Skeletal muscle satellite cell (primary cell): ENCODE results near the gene NIN.

ENCODE experiments used
- H3K27me3 ChIP-seq: 2 replicates; pipeline ENCODE4 v1.7.0; 2013; ENCODE audit warnings: low read length; ENCODE audit not compliant: control insufficient read depth, insufficient read depth
- H3K36me3 ChIP-seq: 2 replicates; pipeline ENCODE4 v1.7.0; 2013; ENCODE audit warnings: mild to moderate bottlenecking, control low read depth, low read length; ENCODE audit not compliant: insufficient read depth
- H3K4me1 ChIP-seq: 2 replicates; pipeline ENCODE4 v1.7.0; 2013; ENCODE audit warnings: low read length; ENCODE audit not compliant: control insufficient read depth, insufficient read depth
- H3K4me2 ChIP-seq: 2 replicates; pipeline ENCODE4 v1.7.0; 2013; ENCODE audit warnings: mild to moderate bottlenecking, low read length
- H3K4me3 ChIP-seq: 2 replicates; pipeline ENCODE4 v1.7.0; 2013; ENCODE audit warnings: low read length
- H3K9ac ChIP-seq: 2 replicates; pipeline ENCODE4 v1.7.0; 2013; ENCODE audit warnings: mild to moderate bottlenecking, low read depth, low read length, moderate library complexity
- H3K9me3 ChIP-seq: replicated peaks from 2 replicates; pipeline ENCODE4 v1.7.0; 2013; ENCODE audit warnings: mild to moderate bottlenecking, control low read depth, low read length

NIN gene

DNA sequence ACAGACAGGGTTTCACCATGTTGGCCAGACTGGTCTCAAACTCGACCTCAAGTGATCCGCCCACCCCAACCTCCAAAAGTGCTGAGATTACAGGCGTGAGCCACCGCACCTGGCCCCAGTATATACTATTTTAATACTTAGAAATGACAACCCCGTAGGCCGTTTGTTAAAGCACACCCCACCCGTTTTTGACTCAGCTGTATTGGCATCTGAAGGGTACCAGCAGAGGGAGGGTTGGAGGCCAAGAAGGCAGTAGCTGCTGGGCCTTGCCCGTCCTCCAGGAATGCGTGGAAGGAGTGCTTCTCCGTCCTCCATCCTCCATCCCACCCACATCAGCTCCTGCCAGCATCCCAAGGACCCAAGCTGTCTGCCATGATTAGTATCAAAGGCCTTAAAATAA, 6.3 kb upstream of the NIN start:
- no peak overlapping the region for H3K4me2 ChIP-seq
- H3K9ac ChIP-seq, result no peak overlapping the region
- H3K4me3 ChIP-seq, result no peak overlapping the region
- no peaks in the 10 kb centered on the region for H3K27me3 ChIP-seq
- no peaks in the 10 kb centered on the region for H3K9me3 ChIP-seq
- H3K4me1 ChIP-seq, result peaks cover 4% of the 10 kb centered on the region
- no peaks in the 10 kb centered on the region for H3K36me3 ChIP-seq

GRCh38 chr14:50836515-50836914, 5.6 kb upstream of the NIN start:
- Histone ChIP-seq H3K36me3 (no peaks in the 10 kb centered on the region), H3K9me3 (no peaks in the 10 kb centered on the region), H3K27me3 (no peaks in the 10 kb centered on the region), H3K4me3 (no peak overlapping the region), H3K9ac (no peak overlapping the region), H3K4me2 (no peak overlapping the region), H3K4me1 (peaks cover 7% of the 10 kb centered on the region)

DNA sequence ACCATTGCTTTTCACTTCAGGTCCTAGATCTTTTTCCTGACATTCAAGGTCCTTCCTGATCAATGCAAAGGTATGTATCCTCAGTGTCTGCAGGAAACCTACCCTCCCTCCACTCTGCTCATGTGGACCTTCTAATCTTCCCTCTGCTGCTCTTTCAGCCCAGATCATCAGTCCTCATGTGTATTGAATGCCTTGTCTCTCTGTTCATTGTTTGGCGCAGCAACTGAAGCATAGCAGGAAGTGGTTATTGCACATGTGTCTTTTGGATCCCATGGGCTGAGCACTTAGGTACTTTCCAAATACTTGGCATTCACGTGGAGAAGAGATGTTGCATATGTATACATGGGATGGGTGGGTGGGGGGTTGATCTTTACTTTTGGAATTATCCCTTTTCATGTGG, 4.3 kb upstream of the NIN start:
- peaks cover 8% of the 10 kb centered on the region for H3K4me1 ChIP-seq
- no peaks in the 10 kb centered on the region for H3K9me3 ChIP-seq
- no peaks in the 10 kb centered on the region for H3K36me3 ChIP-seq
- no peak overlapping the region for H3K9ac ChIP-seq
- H3K27me3 ChIP-seq, result no peaks in the 10 kb centered on the region
- no peak overlapping the region for H3K4me3 ChIP-seq
- no peak overlapping the region for H3K4me2 ChIP-seq

GRCh38 chr14:50834802-50835276, 3.9 kb upstream of the NIN start:
- peaks cover 9% of the 10 kb centered on the region for H3K4me1 ChIP-seq
- no peak overlapping the region for H3K9ac ChIP-seq
- H3K36me3 ChIP-seq, result no peaks in the 10 kb centered on the region
- H3K4me2 ChIP-seq, result no peak overlapping the region
- no peaks in the 10 kb centered on the region for H3K27me3 ChIP-seq
- H3K9me3 ChIP-seq, result no peaks in the 10 kb centered on the region
- H3K4me3 ChIP-seq, result no peak overlapping the region

DNA sequence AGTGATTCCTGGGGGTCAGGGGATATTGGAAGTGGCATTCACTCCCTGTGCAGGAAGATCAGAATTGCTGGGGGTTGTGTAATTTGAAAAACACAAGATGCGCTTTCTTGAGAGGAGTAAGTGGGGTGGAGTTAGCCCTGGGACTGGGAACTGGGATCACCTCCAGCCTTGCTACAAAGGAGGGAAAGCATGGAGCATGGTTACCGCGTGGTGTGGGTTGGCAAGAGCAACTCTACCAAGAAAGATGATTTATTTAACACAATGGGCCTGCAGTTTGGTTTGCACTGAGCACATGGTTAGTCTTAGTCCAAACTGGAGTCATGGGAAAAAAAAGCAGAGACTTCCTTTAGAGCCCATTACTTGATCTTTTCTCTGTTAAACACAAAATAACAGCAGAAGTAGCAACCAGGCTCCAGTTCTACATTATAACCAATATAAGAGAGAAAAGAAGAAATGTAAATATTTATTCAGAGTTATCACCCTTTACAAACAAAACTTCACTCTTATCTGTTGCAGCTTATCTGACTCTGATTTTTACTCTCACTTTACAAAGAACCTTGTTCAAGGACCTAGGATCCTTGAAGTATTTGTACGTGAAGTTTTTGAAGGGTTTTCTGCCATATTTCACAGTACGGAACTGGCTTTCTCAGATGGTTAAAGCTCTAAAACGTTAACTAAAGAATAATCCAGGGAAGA, 2.1 kb upstream of the NIN start:
- no peak overlapping the region for H3K4me3 ChIP-seq
- no peaks in the 10 kb centered on the region for H3K27me3 ChIP-seq
- no peaks in the 10 kb centered on the region for H3K9me3 ChIP-seq
- no peaks in the 10 kb centered on the region for H3K36me3 ChIP-seq
- H3K4me2 ChIP-seq, result no peak overlapping the region
- H3K9ac ChIP-seq, result no peak overlapping the region
- H3K4me1 ChIP-seq, result peaks cover 16% of the 10 kb centered on the region

DNA sequence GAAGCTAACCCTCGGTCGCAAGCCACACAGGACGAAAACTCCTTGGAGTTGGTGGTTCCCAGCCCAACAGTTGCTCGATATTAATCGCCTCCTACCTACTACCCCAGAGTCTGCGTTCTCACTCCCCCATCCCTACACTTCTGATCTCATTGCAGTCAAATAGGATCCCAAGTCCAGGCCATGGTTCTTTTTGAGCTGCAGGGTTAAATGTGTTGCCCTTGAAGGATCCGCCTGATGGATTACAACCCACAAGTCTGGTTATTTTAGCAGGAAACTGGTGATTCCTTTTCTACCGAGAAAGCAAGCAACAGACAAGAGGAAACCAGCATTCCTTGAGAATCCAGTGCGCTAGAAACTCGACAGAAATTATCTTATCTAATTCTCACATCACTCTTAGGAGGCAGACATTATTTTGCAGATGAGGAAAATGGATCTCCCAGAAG, 785 bp upstream of the NIN start:
- no peaks in the 10 kb centered on the region for H3K9me3 ChIP-seq
- peak overlapping the region; percentile 81 for H3K4me3 ChIP-seq
- H3K4me1 ChIP-seq, result peaks cover 16% of the 10 kb centered on the region
- H3K9ac ChIP-seq, result peak overlapping the region; percentile 91
- no peaks in the 10 kb centered on the region for H3K36me3 ChIP-seq
- H3K4me2 ChIP-seq, result peak overlapping the region; percentile 95
- H3K27me3 ChIP-seq, result no peaks in the 10 kb centered on the region

GRCh38 chr14:50830044-50830931, 674 bp downstream of the NIN start:
- H3K36me3 ChIP-seq, result no peaks in the 10 kb centered on the region
- H3K4me3 ChIP-seq, result peak overlapping the region; percentile 81
- H3K9me3 ChIP-seq, result no peaks in the 10 kb centered on the region
- peak overlapping the region; percentile 95 for H3K4me2 ChIP-seq
- peaks cover 16% of the 10 kb centered on the region for H3K4me1 ChIP-seq
- no peaks in the 10 kb centered on the region for H3K27me3 ChIP-seq
- H3K9ac ChIP-seq, result peak overlapping the region; percentile 91

DNA sequence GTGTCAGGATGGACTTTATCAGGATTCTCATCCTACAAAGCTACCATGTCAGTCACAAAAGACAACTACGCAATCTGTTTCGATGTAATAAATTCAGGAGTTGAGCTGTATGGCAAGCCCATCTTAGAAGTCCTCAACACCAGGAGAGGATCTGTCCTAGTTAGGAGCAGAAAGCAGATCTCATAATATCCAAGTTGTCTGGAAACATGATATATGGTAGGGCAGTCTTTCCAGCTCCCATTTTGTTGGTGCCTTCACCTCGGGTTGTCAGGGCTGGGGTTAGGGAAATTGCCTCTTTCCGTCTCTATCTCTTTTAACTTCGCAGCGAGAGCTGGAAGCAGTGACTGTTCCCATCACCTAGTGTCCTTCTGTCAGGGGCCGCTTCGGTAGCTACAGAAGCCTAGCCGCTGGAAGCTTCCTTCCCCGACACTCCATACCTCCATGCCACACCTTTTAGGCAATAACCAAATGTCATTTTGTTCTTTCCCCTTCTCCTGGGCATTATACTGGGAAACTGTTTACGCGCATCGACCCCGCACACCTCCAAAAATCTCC, 1.4 kb downstream of the NIN start:
- H3K9me3 ChIP-seq, result no peaks in the 10 kb centered on the region
- H3K4me3 ChIP-seq, result peak overlapping the region; percentile 81
- H3K4me2 ChIP-seq, result peak overlapping the region; percentile 95
- H3K27me3 ChIP-seq, result no peaks in the 10 kb centered on the region
- peaks cover 16% of the 10 kb centered on the region for H3K4me1 ChIP-seq
- H3K36me3 ChIP-seq, result no peaks in the 10 kb centered on the region
- peak overlapping the region; percentile 91 for H3K9ac ChIP-seq

GRCh38 chr14:50828721-50829488, 2.1 kb downstream of the NIN start:
- no peaks in the 10 kb centered on the region for H3K9me3 ChIP-seq
- no peaks in the 10 kb centered on the region for H3K36me3 ChIP-seq
- H3K4me1 ChIP-seq, result peaks cover 23% of the 10 kb centered on the region
- H3K4me2 ChIP-seq, result peak overlapping the region; percentile 95
- H3K4me3 ChIP-seq, result peak overlapping the region; percentile 81
- peak overlapping the region; percentile 91 for H3K9ac ChIP-seq
- no peaks in the 10 kb centered on the region for H3K27me3 ChIP-seq

DNA sequence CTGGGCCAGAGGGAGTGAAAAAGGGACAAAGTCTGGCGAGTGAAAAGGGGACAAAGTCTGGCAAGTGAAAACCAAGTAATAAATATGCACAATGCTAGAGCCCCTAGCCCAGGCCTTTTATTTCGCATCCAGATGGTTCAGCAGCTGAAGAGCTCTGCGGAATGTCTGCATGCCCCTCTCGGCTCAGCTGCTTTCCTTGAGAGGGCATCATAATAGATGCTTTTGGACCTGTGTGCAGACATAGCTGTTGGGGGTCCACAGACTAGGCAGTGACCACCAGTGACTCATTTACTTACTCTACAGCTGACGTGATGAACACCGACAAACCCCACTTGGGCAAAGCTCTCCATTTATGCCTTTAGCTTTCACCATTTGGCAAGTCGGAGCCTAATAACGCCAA, 4.3 kb downstream of the NIN start:
- Histone ChIP-seq H3K9ac (no peak overlapping the region), H3K9me3 (no peaks in the 10 kb centered on the region), H3K36me3 (peaks cover 3% of the 10 kb centered on the region), H3K4me2 (no peak overlapping the region), H3K4me1 (peaks cover 42% of the 10 kb centered on the region), H3K4me3 (no peak overlapping the region), H3K27me3 (no peaks in the 10 kb centered on the region)

GRCh38 chr14:50825307-50825706, 5.7 kb downstream of the NIN start:
- Histone ChIP-seq H3K4me2 (no peak overlapping the region), H3K4me1 (peaks cover 39% of the 10 kb centered on the region), H3K9me3 (no peaks in the 10 kb centered on the region), H3K36me3 (peaks cover 3% of the 10 kb centered on the region), H3K4me3 (no peak overlapping the region), H3K9ac (no peak overlapping the region), H3K27me3 (no peaks in the 10 kb centered on the region)
